GM18502 (cell line): ENCODE measurements around the gene FAM83E.

ENCODE experiments used
- ATAC-seq: cut with Tn5 transposase; IDR thresholded peaks from one replicate; pipeline ENCODE4 v1.9.1; 2021; ENCODE audit warnings: mild to moderate bottlenecking; ENCODE audit not compliant: unreplicated experiment, poor library complexity

FAM83E gene

DNA sequence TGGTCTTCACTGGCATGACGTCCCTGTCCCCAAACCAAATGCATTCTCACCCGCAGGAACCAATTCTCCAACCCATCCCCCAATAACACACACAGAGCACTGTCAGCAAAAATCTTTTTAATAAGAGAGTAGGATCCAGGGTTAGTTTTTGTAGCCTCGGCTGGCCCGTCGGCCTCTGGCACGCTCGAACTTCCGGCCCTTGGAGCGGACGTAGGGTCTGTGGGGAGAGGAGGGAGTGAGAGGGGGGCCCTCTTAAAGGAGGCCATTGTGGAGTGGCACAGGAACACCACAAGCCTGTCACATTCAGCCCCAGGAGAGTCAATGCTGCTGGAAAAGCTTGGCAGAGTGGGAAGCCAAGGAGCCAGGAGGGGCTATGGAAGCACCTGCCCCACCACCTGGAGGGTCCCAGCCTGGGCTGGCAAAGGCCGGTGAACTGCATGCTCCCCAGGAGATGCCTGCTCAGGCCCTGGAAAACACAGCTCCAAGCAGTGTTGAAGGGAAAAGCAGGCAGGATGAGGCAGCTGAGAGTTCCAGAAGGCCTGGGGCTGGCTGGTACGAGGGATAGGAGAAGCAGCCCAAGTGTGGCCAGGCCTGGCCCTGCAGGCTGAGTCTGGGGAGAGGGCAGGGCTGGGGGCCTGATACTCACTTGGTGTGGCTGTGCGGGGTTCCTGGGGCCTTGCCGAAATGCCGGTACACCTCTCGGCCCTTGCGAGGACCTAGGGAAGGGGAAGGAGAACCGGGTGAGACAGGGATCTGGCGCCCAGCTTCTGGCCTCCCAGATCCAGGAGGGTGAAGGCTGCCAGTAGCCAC lies 560 bp upstream of the FAM83E start:
- ATAC-seq = no peak

- ATAC-seq = no peak
Measured at GRCh38 chr19:48613852-48614435, 932 bp downstream of the FAM83E start.

GRCh38 chr19:48613024-48613851 lies 1.6 kb downstream of the FAM83E start:
- ATAC-seq = no peak

DNA sequence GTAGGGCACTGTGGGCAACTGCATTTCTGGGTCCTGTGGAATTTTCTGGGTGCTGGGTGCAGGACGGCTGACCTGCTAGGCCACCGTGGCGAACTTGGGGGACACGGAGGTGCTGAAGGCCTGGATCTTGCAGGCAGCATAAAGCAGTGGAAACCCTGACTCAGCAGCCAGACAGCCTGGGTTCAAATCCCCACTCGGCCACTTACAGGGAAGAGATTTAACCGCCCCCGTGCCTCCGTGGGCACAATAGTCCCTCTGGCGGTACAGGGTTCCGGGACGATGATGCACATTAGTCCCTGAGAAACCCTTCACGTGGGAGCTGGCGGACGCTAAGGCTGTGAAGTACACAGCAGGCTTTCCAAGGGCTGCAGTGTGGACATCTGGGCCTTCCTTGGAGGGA lies 3.0 kb downstream of the FAM83E start:
- no peak for ATAC-seq

DNA sequence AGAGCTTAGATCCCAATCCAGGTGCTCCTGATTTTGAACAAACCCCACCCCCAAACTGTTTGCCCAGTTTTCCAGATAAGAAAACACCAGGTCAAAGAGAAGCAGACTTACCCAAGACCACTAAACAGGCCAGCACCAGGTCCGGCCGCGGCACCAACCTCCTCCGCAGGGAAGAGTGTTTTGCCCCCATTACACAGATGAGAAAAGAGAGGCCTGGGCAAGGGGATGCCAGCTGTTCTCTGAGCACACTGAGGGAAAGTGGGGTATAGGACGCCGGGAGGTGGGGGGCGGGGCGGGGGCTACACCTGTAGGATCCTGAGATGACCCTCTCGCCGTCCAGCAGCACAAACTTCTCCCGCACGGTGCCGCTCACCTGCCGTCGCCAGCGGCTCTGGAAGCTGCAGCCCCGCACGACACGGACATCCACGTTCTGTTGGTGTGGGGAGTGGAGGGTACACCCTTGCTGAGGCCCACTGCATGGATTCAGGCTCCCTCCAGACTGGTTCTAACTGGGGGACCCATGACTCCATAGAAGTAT lies 5.2 kb downstream of the FAM83E start:
- no peak for ATAC-seq

- ATAC-seq = no peak
Measured at GRCh38 chr19:48608798-48609263, 6.0 kb downstream of the FAM83E start.

- ATAC-seq = no peak
Measured at GRCh38 chr19:48607359-48607755, 7.5 kb downstream of the FAM83E start.

DNA sequence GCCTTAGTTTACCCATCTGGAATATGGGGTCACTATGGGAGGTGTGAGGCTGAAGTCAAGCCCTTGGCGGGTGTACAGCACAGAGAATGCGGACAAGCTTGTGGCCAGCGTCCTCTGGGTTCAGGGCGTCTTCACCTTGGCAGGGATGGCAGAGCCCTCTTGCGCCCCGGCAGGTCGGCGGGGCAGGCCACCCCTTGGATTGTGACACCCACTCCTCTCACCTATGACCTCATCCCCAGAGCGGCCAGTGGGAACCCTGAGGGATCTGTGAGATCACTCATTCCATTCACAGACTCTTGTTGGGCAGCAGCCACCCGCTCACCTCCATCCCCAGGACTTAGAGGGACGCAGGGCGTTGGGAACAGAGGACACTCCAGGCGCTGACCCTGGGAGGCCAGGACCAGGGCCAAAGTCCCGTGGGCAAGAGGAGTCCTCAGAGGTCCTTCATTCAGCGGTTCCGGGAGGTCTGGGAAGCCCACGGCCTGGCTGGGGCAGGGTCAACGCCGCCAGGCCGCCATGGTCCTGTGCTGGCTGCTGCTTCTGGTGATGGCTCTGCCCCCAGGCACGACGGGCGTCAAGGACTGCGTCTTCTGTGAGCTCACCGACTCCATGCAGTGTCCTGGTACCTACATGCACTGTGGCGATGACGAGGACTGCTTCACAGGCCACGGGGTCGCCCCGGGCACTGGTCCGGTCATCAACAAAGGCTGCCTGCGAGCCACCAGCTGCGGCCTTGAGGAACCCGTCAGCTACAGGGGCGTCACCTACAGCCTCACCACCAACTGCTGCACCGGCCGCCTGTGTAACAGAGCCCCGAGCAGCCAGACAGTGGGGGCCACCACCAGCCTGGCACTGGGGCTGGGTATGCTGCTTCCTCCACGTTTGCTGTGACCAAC lies 8.2 kb downstream of the FAM83E start, which contains the start of gene SPACA4:
Gene SPACA4 (plus strand): TSS at position 280 of the 896 bp plus-strand sequence. CDS start 237 bp downstream, at position 517.
- no peak for ATAC-seq

DNA sequence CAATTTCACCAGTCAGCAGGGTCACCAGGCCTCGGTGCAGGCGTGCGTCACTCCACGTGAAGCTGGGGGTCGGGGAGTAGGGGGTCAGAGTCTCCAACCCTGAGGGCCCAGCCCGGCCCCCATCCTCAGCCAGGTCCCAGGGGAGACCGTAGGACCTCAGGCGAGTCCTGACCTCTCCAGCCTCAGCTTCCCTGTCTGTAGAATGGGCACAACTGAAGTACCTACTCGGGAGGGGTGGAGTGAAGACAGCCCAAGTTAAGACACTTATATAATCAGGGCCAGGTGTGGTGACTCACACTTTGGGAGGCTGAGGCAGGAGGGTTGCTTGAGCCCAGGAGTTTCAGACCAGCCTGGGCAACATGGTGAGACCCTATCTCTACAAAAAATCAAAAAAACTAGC lies 11.0 kb downstream of the FAM83E start:
- ATAC-seq = no peak

- no peak for ATAC-seq
Measured at GRCh38 chr19:48603449-48603848, 11.4 kb downstream of the FAM83E start.

- no peak for ATAC-seq
Measured at GRCh38 chr19:48603001-48603400, 11.9 kb downstream of the FAM83E start.

DNA sequence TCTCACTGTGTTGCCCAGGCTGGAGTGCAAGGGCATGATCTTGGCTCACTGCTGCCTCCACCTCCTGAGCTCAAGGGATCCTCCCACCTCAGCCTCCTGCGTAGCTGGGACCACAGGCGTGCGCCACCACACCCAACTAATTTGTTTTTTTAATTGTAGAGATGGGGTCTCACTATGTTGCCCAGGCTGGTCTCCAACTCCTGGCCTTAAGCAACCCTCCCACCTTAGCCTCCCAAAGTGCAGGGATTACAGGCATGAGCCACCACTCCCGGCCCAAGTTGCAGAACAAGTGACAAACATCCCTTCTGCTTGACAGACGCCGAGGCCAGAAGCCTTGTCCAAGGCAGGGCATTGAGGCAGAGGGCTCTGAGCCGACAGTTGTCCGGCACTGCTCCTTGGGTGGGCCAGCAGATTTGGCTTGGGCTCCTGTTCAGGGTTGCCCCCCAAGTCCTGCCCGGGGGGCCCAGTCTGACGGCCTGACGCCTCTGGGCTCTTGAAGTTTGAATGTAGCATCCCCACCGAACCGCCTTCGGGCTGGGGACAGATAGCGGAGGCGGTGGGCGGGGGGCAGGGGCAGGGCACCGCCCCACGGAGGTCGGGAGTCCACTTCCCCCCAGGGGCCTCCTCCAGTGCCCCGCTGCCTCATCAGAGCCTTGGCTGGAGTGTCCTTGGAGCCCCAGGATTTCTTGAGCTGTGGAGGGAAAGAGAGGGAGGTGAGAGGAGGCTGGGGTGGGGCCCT lies 14.0 kb downstream of the FAM83E start:
- no peak for ATAC-seq

DNA sequence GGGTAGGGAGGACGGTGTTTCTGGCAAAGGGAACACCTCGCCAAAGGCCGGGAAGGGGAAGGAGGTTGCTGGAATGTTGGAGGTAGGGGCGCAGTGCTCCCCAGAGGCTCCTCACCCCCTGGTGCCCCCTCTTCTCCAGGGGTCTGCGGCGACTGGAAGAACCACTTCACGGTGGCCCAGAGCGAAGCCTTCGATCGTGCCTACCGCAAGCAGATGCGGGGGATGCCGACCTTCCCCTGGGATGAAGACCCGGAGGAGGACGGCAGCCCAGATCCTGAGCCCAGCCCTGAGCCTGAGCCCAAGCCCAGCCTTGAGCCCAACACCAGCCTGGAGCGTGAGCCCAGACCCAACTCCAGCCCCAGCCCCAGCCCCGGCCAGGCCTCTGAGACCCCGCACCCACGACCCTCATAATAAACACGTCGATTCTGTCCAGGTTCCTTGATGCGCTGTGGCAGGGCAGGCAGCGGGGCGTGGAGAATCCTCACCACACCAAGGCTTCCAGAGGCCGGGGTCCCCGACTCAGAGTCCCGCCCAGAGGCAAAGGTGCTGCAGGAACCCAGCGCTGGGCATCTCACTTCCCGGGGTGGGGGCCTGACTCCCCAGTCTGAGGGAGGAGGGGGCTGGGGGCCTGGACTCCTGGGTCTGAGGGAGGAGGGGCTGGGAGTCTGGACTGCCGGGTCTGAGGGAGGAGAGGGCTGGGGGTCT lies 15.7 kb downstream of the FAM83E start:
- ATAC-seq = no peak

- no peak for ATAC-seq
Measured at GRCh38 chr19:48596679-48597465, 18.0 kb downstream of the FAM83E start.

GRCh38 chr19:48596237-48596636 lies 18.6 kb downstream of the FAM83E start:
- no peak for ATAC-seq

DNA sequence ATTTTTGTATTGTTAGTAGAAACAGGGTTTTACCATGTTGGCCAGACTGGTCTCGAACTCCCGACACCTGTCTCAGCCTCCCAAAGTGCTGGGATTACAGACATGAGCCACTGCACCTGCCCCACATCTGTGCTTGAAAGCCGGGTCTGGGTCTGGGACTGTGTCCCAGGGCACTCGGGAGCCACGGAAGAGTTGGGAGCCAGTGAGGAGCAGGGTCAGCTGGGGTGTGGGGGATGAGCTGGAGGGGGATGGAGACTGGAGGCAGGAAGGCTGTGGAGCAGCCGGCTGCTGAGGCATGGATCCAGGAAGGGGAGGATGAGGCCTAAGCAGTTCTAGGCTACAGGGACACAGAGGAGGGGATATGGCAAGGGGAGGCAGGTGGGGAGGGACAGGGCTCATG lies 19.0 kb downstream of the FAM83E start:
- ATAC-seq = no peak

GRCh38 chr19:48595171-48595570 lies 19.7 kb downstream of the FAM83E start:
- no peak for ATAC-seq

DNA sequence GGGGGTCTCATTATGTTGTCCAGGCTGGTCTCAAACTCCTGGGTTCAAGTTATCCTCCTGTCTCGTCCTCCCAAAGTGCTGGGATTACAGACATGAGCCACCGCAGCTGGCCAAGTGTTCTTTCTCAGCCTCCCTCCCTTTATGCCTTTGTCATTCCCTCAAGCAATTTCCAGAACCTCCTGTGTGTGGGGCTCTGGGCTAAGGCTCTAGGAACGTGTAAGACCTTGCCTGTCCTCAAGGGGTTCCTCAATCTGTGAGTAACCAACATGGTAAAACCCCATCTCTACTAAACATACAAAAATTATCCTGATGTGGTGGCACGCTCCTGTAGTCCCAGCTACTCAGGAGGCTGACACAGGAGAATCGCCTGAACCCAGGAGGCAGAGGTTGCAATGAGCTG lies 23.9 kb downstream of the FAM83E start:
- no peak for ATAC-seq
